Gastrocnemius medialis (tissue), 4 donors: ENCODE measurements around the gene CACNG5. TPM values are rescaled to one million over a fixed set of nuclear protein-coding genes. Genes with fewer than 3 reads are reported as not detected.

Experiments used
- ATAC-seq, 2 donors: fragments of 150-250 bp; one replicate each; pipeline ENCODE4 v1.9.1; 2016
- DNase-seq, 2 donors: peaks; one replicate each; pipeline ENCODE4 v3.0.0-alpha.2; 2019
- H3K27ac ChIP-seq, 4 donors: fragments of 200-600 bp; sonication (generic); 1 replicate in 1 of 4; 2 replicates in 3 of 4; pipeline ENCODE4 v1.5.1; 2016 to 2018; ENCODE audit warnings: mild to moderate bottlenecking in 2 of 4, moderate library complexity in 1 of 4
- H3K27me3 ChIP-seq, 3 donors: fragments of 200-600 bp; sonication (generic) in 2 of 3; 1 replicate in 1 of 3; 2 replicates in 2 of 3; pipeline versions ENCODE4 v1.5.1 to v1.6.0; 2016 to 2019; ENCODE audit warnings: mild to moderate bottlenecking in 1 of 3, moderate library complexity in 1 of 3
- H3K36me3 ChIP-seq, 2 donors: fragments of 200-600 bp; sonication (generic) in 1 of 2; one replicate each; pipeline ENCODE4 v1.5.1; 2017 to 2018
- H3K4me1 ChIP-seq, 2 donors: fragments of 200-600 bp; sonication (generic) in 1 of 2; one replicate each; pipeline ENCODE4 v1.5.1; 2016 to 2017; ENCODE audit warnings: mild to moderate bottlenecking in 2 of 2
- H3K4me3 ChIP-seq, 4 donors: fragments of 200-600 bp; sonication (generic) in 3 of 4; 1 replicate in 1 of 4; 2 replicates in 3 of 4; pipeline ENCODE4 v1.5.1; 2016 to 2019; ENCODE audit warnings: mild to moderate bottlenecking in 2 of 4
- H3K9me3 ChIP-seq, 3 donors: fragments of 200-600 bp; sonication (generic) in 2 of 3; 1 replicate in 1 of 3; 2 replicates in 2 of 3; pipeline ENCODE4 v1.5.1; 2016 to 2019
- CTCF ChIP-seq, 5 experiments: fragments of 450-650 bp in 3 of 5; fragments of 200-600 bp in 2 of 5; sonication (generic) in 2 of 5; IDR thresholded peaks in 4 of 5; conservative IDR thresholded peaks in 1 of 5; 1 replicate in 4 of 5; 2 replicates in 1 of 5; pipeline ENCODE4 v1.5.1; 2016 to 2019; ENCODE audit warnings: antibody characterized with exemption in 5 of 5, mild to moderate bottlenecking in 3 of 5, moderate library complexity in 3 of 5
- POLR2A ChIP-seq, 2 donors: fragments of 450-650 bp; IDR thresholded peaks; one replicate each; pipeline ENCODE4 v1.6.1; 2017; ENCODE audit warnings: antibody characterized with exemption in 2 of 2, mild to moderate bottlenecking in 2 of 2, moderate library complexity in 2 of 2
- in situ Hi-C, 4 donors: fragments of 200-750 bp; cut with MboI; loops; one replicate each; pipeline versions ENCODE4 v1.15.0 to v1.8.0; 2017; ENCODE audit warnings: low sequenced_read_pairs in 4 of 4
- intact Hi-C: fragments of 100-400 bp; cut with DNase I; formaldehyde crosslinking; loops from one replicate; pipeline ENCODE4 v1.15.1; 2023; ENCODE audit warnings: low total_unique reads
- total RNA-seq, 4 donors: library from RNA; depleted of rRNA; stranded (reverse); fragments of >200 nt; gene quantifications; one replicate each; pipeline versions ENCODE4 v1.1.0 to v1.2.3, GENCODE V29; 2016

The CACNG5 gene
- total RNA-seq, 4 donors from 2014 or later, result not detected

- ATAC-seq, result peak; percentile 54 to 77
- Histone ChIP-seq H3K36me3 (no peaks in the 10 kb centered on the region), H3K4me1 (no peaks in the 10 kb centered on the region), H3K27ac (no peak overlapping the region), H3K4me3 (no peak overlapping the region), H3K27me3 (no peaks in the 10 kb centered on the region), H3K9me3 (no peaks in the 10 kb centered on the region)
- TF ChIP-seq CTCF (IDR thresholded peaks at IDR 0.05 in 4 of 5, conservative IDR thresholded peaks at IDR 0.05 in 1 of 5) (peak; percentile 79 to 87 (median 84)), POLR2A (IDR thresholded peaks at IDR 0.05) (no peak)
- intact Hi-C loops, result loop anchor here (1.0 to 2.0 kb wide), 2 partner anchors 191 to 252 kb away; no protein-coding TSS in a partner anchor
- DNase-seq, result peak; percentile 59 to 70
- in situ Hi-C loops, result loop anchor here (5.0 to 25.0 kb wide), 4 partner anchors 182 to 669 kb away; partner anchors contain the start of gene APOH (in 1 of the 4)
Measured at GRCh38 chr17:66906321-66907278, 71.7 kb downstream of the CACNG5 start.

GRCh38 chr17:66909804-66910373 lies 75.0 kb downstream of the CACNG5 start:
- H3K27me3 ChIP-seq, result no peaks in the 10 kb centered on the region
- intact Hi-C loops, result no loop called here
- in situ Hi-C loops, result loop anchor here (5.0 to 25.0 kb wide), 4 partner anchors 185 to 673 kb away; partner anchors contain the start of gene APOH (in 1 of the 4)
- DNase-seq (no peak), ATAC-seq (no peak)
- H3K36me3 ChIP-seq, result no peaks in the 10 kb centered on the region
- TF ChIP-seq POLR2A (IDR thresholded peaks at IDR 0.05) (no peak), CTCF (IDR thresholded peaks at IDR 0.05 in 4 of 5, conservative IDR thresholded peaks at IDR 0.05 in 1 of 5) (no peak)
- H3K27ac ChIP-seq, result no peak overlapping the region
- no peaks in the 10 kb centered on the region for H3K9me3 ChIP-seq
- H3K4me3 ChIP-seq, result no peak overlapping the region
- H3K4me1 ChIP-seq, result no peaks in the 10 kb centered on the region

- no peaks in the 10 kb centered on the region for H3K27me3 ChIP-seq
- TF ChIP-seq POLR2A (IDR thresholded peaks at IDR 0.05) (no peak), CTCF (IDR thresholded peaks at IDR 0.05 in 4 of 5, conservative IDR thresholded peaks at IDR 0.05 in 1 of 5) (no peak)
- in situ Hi-C loops, result loop anchor here in 2 of 4 donors (25.0 kb wide), 2 partner anchors 648 to 673 kb away; partner anchors contain the start of gene APOH (in 1 of the 2)
Measured at GRCh38 chr17:66910651-66911285, 75.9 kb downstream of the CACNG5 start.

GRCh38 chr17:66915204-66915611 lies 80.3 kb downstream of the CACNG5 start:
- in situ Hi-C loops (loop anchor here in 2 of 4 donors (25.0 kb wide), 2 partner anchors 653 to 678 kb away; partner anchors contain the start of gene APOH (in 1 of the 2)), intact Hi-C loops (loop anchor here (5.0 kb wide), 1 partner anchor 62 kb away; no protein-coding TSS in a partner anchor)
- Histone ChIP-seq H3K36me3 (no peaks in the 10 kb centered on the region), H3K27ac (no peak overlapping the region), H3K4me1 (no peaks in the 10 kb centered on the region), H3K27me3 (no peaks in the 10 kb centered on the region), H3K9me3 (no peaks in the 10 kb centered on the region), H3K4me3 (no peak overlapping the region)
- ATAC-seq, result no peak
- DNase-seq, result no peak
- no peak for TF ChIP-seq POLR2A (IDR thresholded peaks at IDR 0.05)
- TF ChIP-seq CTCF (IDR thresholded peaks at IDR 0.05 in 4 of 5, conservative IDR thresholded peaks at IDR 0.05 in 1 of 5), result peak in 1 of 5 experiments; percentile 31

More at GRCh38 chr17:66910651-66911285, 75.9 kb downstream of the CACNG5 start:
- intact Hi-C loops, result no loop called here
- H3K36me3 ChIP-seq, result no peaks in the 10 kb centered on the region
- no peak overlapping the region for H3K4me3 ChIP-seq
- no peak overlapping the region for H3K27ac ChIP-seq
- H3K9me3 ChIP-seq, result no peaks in the 10 kb centered on the region
- H3K4me1 ChIP-seq, result no peaks in the 10 kb centered on the region
- no peak for DNase-seq
- no peak for ATAC-seq
